ELR (cell line): ENCODE data around the gene CFD.

Experiments used
- DNase-seq: peaks from one replicate; pipeline ENCODE4 v3.0.0-alpha.2; 2015; ENCODE audit warnings: low read depth

CFD gene

GRCh38 chr19:906480-906879 is 47.0 kb downstream of the CFD start:
- DNase-seq: no peak

GRCh38 chr19:907183-907853 is 47.9 kb downstream of the CFD start:
- no peak for DNase-seq

- DNase-seq: no peak
These were observed 52.0 kb downstream of the CFD start for GRCh38 chr19:911197-912033.

- peak; percentile 60 for DNase-seq
These were observed 53.0 kb downstream of the CFD start for GRCh38 chr19:912181-913079.
